ENCODE results near the gene UPK3A. TPM values are rescaled to one million over a fixed set of nuclear protein-coding genes. Genes with fewer than 3 reads are reported as not detected.

UPK3A gene
- total and polyA plus RNA-seq, 2 of the 8 experiments (the other 6 are each of a cell fraction or from before 2014, with no cell fraction given), result 0.35 to 1.7 TPM

DNA sequence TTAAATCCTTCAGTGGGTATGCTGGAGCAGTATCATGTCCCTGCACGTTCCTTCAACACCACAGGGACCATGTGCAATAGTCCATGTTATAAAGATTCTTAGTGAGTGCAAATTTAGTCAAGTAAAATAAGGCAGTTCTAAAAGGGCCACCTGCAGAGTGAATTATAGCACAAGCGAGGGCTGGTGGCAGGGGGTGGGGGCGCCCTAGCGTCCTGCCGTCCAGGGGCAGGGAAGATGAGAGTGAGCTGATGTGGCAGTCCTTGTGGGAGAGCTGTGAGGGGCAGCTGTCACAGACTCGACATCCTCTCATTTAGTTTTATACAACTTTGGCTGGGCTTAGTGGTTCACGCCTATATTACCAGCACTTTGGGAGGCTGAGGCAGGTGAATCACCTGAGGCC lies 54.0 kb downstream of the UPK3A start:
- H2BK15ac ChIP-seq (ENCODE audit: low read length), result no peak overlapping the region
- CTCF ChIA-PET (ENCODE audit: partially characterized antibody), result interaction anchor here (0.6 to 1.1 kb wide), 3 partner anchors 9 to 59 kb away, joined by 3 read pairs; no protein-coding TSS in a partner anchor
- H3K56ac ChIP-seq (replicated peaks; ENCODE audit: insufficient read length, low read depth, low read length), result no peak overlapping the region
- H3K4me1 ChIP-seq (replicated peaks in 1 of 4; ENCODE audit: control insufficient read depth in 3 of 4, insufficient read depth in 4 of 4, low read length in 3 of 4), result no peaks in the 10 kb centered on the region
- FAIRE-seq (no peak), DNase-seq (ENCODE audit: low read depth in 1 of 2, low spot score in 2 of 2) (no peak)
- H2BK12ac ChIP-seq (ENCODE audit: low read depth, low read length), result no peak overlapping the region
- H3K14ac ChIP-seq (ENCODE audit: insufficient read length), result no peak overlapping the region
- WGBS, 2 experiments (ENCODE audit: extremely low coverage in 1 of 2, insufficient coverage in 1 of 2, insufficient read length in 1 of 2, insufficient replicate concordance in 2 of 2, low coverage in 1 of 2, low lambda C conversion rate in 2 of 2, missing lambda C conversion rate in 1 of 2), result 84% methylated on average over 7 of the region's 7 CpGs; no CpG with 5 or more reads in 1 of the 2 experiments
- H2BK120ac ChIP-seq (replicated peaks; ENCODE audit: low read depth, low read length), result no peak overlapping the region
- POLR2A ChIA-PET (ENCODE audit: partially characterized antibody), result no interaction called here
- H3K23me2 ChIP-seq (ENCODE audit: low read depth, low read length), result no peaks in the 10 kb centered on the region
- H3K9me3 ChIP-seq (ENCODE audit: insufficient read depth in 2 of 2, low read depth in 1 of 2, low read length in 1 of 2), result no peaks in the 10 kb centered on the region
- no peak overlapping the region for H2AK5ac ChIP-seq (ENCODE audit: low read depth, low read length)
- H3K27me3 ChIP-seq (replicated peaks in 1 of 4; ENCODE audit: control insufficient read depth in 3 of 4, extremely low read depth in 1 of 4, insufficient read depth in 3 of 4, low read length in 3 of 4), result no peaks in the 10 kb centered on the region
- H2AFZ ChIP-seq (ENCODE audit: low read length), result no peak overlapping the region
- no peak overlapping the region for H3K4ac ChIP-seq (replicated peaks; ENCODE audit: insufficient read length, low read depth, low read length)
- H4K91ac ChIP-seq (replicated peaks; ENCODE audit: insufficient read length, low read length), result no peak overlapping the region
- no peak overlapping the region for H3K18ac ChIP-seq (ENCODE audit: extremely low read depth, low read length)
- H3K79me2 ChIP-seq (ENCODE audit: control insufficient read depth in 1 of 2, insufficient read depth in 2 of 2, low read length in 2 of 2), result no peaks in the 10 kb centered on the region
- H3K4me2 ChIP-seq (ENCODE audit: insufficient read depth in 1 of 2, low read depth in 2 of 2, low read length in 2 of 2), result no peak overlapping the region
- H4K8ac ChIP-seq (ENCODE audit: extremely low read depth, insufficient read depth, low read length), result no peak overlapping the region
- no peak overlapping the region for H3K23ac ChIP-seq (ENCODE audit: insufficient read length)
- no peak overlapping the region for H2BK20ac ChIP-seq (ENCODE audit: low read length)
- no peak overlapping the region for H3K27ac ChIP-seq (ENCODE audit: low read depth, low read length)
- H4K20me1 ChIP-seq (replicated peaks in 1 of 2; ENCODE audit: control insufficient read depth in 1 of 2, insufficient read depth in 2 of 2, low read length in 2 of 2), result peaks cover 0 to 2% of the 10 kb centered on the region in 2 experiments
- H3K79me1 ChIP-seq (ENCODE audit: low read depth, low read length), result no peaks in the 10 kb centered on the region
- no peak overlapping the region for H3K9ac ChIP-seq (replicated peaks in 1 of 4; ENCODE audit: extremely low read depth in 1 of 4, low read depth in 3 of 4, low read length in 3 of 4)
- H3K36me3 ChIP-seq (ENCODE audit: control insufficient read depth in 2 of 4, insufficient read depth in 4 of 4, low read length in 3 of 4), result peaks cover 0 to 22% (median 4%) of the 10 kb centered on the region in 4 experiments; a peak in 4 of 8 replicates
- H3K4me3 ChIP-seq (ENCODE audit: extremely low read depth in 1 of 4, insufficient read depth in 2 of 4, low read depth in 3 of 4, low read length in 4 of 4), result no peak overlapping the region
- H4K5ac ChIP-seq (ENCODE audit: insufficient read length, low read depth, low read length), result no peak overlapping the region
- no peak overlapping the region for H2BK5ac ChIP-seq (ENCODE audit: low read depth, low read length)
- no peak for TF ChIP-seq SP1 (IDR thresholded peaks at IDR 0.05; ENCODE audit: low read depth, low read length)
- TF ChIP-seq ASH2L (IDR thresholded peaks at IDR 0.05; ENCODE audit: low read length), result no peak
- TF ChIP-seq CREB1 (IDR thresholded peaks at IDR 0.05), result no peak
- TF ChIP-seq KDM4A (IDR thresholded peaks at IDR 0.05; ENCODE audit: low read depth, low read length, severe bottlenecking), result no peak
- no peak for TF ChIP-seq NRF1 (IDR thresholded peaks at IDR 0.05; ENCODE audit: low read depth, low read length)
- TF ChIP-seq MAFK (IDR thresholded peaks at IDR 0.05; ENCODE audit: low read depth, low read length), result no peak
- no peak for TF ChIP-seq E2F6 (IDR thresholded peaks at IDR 0.05)
- no peak for TF ChIP-seq CEBPB (IDR thresholded peaks at IDR 0.05; ENCODE audit: low read depth, low read length)
- TF ChIP-seq SIN3A (conservative IDR thresholded peaks at IDR 0.05 in 1 of 2, IDR thresholded peaks at IDR 0.05 in 1 of 2; ENCODE audit: low read depth in 1 of 2, low read length in 2 of 2), result no peak
- TF ChIP-seq ATF3 (IDR thresholded peaks at IDR 0.05; ENCODE audit: insufficient read depth, low read depth, low read length), result no peak
- TF ChIP-seq TAF1 (IDR thresholded peaks at IDR 0.05; ENCODE audit: low read depth, low read length), result no peak
- TF ChIP-seq GABPA (IDR thresholded peaks at IDR 0.05; ENCODE audit: borderline replicate concordance, insufficient read depth, low read length), result no peak
- TF ChIP-seq JUND (IDR thresholded peaks at IDR 0.05; ENCODE audit: low read length), result no peak
- TF ChIP-seq TAF7 (optimal IDR thresholded peaks at IDR 0.05; ENCODE audit: borderline replicate concordance, low read depth, low read length), result no peak
